RWPE1 (cell line): ENCODE results near the gene DSTN.

Experiments used
- CTCF ChIA-PET: fragments of 350-600 bp; sonication (Branson Sonifier 250); formaldehyde crosslinking; extraction: SDS; loops from one replicate; lab custom pipeline; 2021; lab: Yijun Ruan, JAX
- POLR2A ChIA-PET: fragments of 400-600 bp; formaldehyde crosslinking; extraction: SDS; loops from one replicate; lab custom pipeline; 2020; ENCODE audit warnings: antibody characterized with exemption; ENCODE audit not compliant: low non-redundant PET; lab: Yijun Ruan, JAX
- DNase-seq: peaks from one replicate; pipeline ENCODE4 v3.0.0; 2012; ENCODE audit warnings: low spot score
- H3K27ac ChIP-seq: fragments of 450-650 bp; 2 replicates; pipeline ENCODE4 v1.5.1; 2017
- CTCF ChIP-seq: fragments of 450-650 bp; conservative IDR thresholded peaks from 2 replicates; pipeline ENCODE4 v1.5.1; 2017; ENCODE audit warnings: low read depth, mild to moderate bottlenecking

The DSTN gene

GRCh38 chr20:17647391-17648314, 77.8 kb downstream of the DSTN start:
- ChIA-PET CTCF (interaction anchor here (0.6 to 2.6 kb wide), 2 partner anchors 143 to 757 kb away, joined by 3 to 13 read pairs; no protein-coding TSS in a partner anchor), POLR2A (no interaction called here)
- H3K27ac ChIP-seq, result peak overlapping the region; percentile 40
- no peak for DNase-seq
- TF ChIP-seq CTCF, result no peak

GRCh38 chr20:17648315-17648646, 78.4 kb downstream of the DSTN start:
- no peak for TF ChIP-seq CTCF
- ChIA-PET POLR2A (no interaction called here), CTCF (interaction anchor here (2.6 kb wide), 1 partner anchor 143 kb away, joined by 13 read pairs; no protein-coding TSS in a partner anchor)
- H3K27ac ChIP-seq, result 0 out of 2 replicates have a peak overlapping the region, but pooled peaks have one; percentile 40
- DNase-seq, result no peak

- H3K27ac ChIP-seq, result peak overlapping the region; percentile 9; the same call in 1 of the 2 replicates
- POLR2A ChIA-PET, result no interaction called here
- CTCF ChIA-PET, result interaction anchor here (0.5 to 2.6 kb wide), 5 partner anchors 31 to 1006 kb away, joined by 3 to 13 read pairs (median 3); no protein-coding TSS in a partner anchor
- no peak for TF ChIP-seq CTCF
- peak; percentile 37 for DNase-seq
Observed at GRCh38 chr20:17648791-17649730, 79.2 kb downstream of the DSTN start.

- POLR2A ChIA-PET, result no interaction called here
- CTCF ChIA-PET, result interaction anchor here (0.6 to 2.6 kb wide), 3 partner anchors 26 to 289 kb away, joined by 4 to 13 read pairs (median 4); no protein-coding TSS in a partner anchor
- H3K27ac ChIP-seq, result no peak overlapping the region
- DNase-seq, result no peak
- no peak for TF ChIP-seq CTCF
Observed at GRCh38 chr20:17650301-17651128, 80.6 kb downstream of the DSTN start.

GRCh38 chr20:17651129-17651759, 81.4 kb downstream of the DSTN start:
- DNase-seq, result no peak
- ChIA-PET CTCF (interaction anchor here (0.6 to 1.3 kb wide), 5 partner anchors 8 to 1054 kb away, joined by 3 to 5 read pairs (median 4); no protein-coding TSS in a partner anchor), POLR2A (no interaction called here)
- no peak for TF ChIP-seq CTCF
- peak overlapping the region; percentile 44 for H3K27ac ChIP-seq
